Activated CD8-positive, alpha-beta memory T cell treated with anti-CD3 and anti-CD28 coated beads for 48 hours (primary cell): Measurements from ENCODE around the gene HOXD12.

Source experiments
- DNase-seq, 3 experiments: peaks; one replicate each; pipeline ENCODE4 v3.0.0-alpha.2; 2020; ENCODE audit warnings: low read depth in 2 of 3, low spot score in 2 of 3

The HOXD12 gene, protein sequence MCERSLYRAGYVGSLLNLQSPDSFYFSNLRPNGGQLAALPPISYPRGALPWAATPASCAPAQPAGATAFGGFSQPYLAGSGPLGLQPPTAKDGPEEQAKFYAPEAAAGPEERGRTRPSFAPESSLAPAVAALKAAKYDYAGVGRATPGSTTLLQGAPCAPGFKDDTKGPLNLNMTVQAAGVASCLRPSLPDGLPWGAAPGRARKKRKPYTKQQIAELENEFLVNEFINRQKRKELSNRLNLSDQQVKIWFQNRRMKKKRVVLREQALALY

DNA sequence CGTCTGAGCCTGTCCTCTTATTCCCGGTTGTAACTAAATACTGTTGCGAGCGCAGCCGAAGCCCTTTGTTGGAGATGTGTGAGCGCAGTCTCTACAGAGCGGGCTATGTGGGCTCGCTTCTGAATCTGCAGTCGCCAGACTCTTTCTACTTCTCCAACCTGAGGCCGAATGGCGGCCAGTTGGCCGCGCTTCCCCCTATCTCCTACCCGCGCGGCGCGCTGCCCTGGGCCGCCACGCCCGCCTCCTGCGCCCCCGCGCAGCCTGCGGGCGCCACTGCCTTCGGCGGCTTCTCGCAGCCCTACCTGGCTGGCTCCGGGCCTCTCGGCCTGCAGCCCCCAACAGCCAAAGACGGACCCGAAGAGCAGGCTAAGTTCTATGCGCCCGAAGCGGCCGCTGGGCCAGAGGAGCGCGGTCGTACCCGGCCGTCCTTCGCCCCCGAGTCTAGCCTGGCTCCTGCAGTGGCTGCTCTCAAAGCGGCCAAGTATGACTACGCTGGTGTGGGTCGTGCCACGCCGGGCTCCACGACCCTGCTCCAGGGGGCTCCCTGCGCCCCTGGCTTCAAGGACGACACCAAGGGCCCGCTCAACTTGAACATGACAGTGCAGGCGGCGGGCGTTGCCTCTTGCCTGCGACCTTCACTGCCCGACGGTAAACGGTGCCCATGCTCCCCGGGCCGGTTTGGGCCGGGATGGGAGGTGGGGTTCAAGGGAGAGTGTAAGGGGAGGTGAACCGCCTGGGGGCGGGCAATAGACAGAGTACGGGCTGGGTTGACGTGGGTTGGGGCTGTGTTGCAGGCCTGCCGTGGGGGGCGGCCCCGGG, at the start of gene HOXD12:
TSS of gene HOXD12 (plus strand) at position 68 of the 819 bp plus-strand sequence. CDS start at position 75, 7 bp downstream.
- no peak for DNase-seq

DNA sequence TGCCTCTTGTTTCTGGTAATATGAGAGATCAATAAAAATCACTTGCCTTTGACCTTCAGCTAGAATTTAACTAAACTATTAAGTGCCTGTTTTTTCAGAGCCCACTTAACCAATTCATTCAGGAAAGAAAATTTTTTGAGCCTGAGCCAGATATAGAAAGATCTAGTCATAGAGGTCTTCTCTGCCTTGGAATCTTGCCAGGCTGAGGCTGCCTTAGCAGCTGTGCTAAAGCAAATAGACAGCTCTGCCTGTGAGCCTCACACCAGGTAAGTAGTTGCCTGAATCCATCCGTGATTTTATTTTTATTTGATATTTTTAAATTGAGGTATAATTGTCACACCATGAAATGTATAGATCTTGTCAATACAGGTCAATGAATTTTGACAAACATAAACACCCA, 43.2 kb upstream of the HOXD12 start:
- no peak for DNase-seq

DNA sequence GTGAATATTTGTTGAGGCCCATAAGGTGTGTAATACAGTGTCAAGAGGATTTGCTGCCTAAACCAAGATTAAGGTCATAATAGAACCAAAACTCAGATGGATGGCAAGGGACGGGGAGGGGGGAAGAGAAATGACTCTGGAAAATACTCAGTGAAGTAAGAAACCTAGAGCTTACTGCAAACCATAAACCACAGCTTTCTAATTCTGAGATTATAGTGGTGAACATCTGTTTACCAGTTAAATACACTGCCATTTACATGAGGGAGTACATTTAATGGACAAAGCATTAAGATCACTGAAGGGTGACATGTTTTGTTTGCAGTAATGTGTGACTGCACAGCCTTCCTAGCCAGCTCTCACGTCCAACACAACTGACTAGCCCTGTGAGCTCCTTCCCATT, 35.6 kb upstream of the HOXD12 start:
- no peak for DNase-seq

DNA sequence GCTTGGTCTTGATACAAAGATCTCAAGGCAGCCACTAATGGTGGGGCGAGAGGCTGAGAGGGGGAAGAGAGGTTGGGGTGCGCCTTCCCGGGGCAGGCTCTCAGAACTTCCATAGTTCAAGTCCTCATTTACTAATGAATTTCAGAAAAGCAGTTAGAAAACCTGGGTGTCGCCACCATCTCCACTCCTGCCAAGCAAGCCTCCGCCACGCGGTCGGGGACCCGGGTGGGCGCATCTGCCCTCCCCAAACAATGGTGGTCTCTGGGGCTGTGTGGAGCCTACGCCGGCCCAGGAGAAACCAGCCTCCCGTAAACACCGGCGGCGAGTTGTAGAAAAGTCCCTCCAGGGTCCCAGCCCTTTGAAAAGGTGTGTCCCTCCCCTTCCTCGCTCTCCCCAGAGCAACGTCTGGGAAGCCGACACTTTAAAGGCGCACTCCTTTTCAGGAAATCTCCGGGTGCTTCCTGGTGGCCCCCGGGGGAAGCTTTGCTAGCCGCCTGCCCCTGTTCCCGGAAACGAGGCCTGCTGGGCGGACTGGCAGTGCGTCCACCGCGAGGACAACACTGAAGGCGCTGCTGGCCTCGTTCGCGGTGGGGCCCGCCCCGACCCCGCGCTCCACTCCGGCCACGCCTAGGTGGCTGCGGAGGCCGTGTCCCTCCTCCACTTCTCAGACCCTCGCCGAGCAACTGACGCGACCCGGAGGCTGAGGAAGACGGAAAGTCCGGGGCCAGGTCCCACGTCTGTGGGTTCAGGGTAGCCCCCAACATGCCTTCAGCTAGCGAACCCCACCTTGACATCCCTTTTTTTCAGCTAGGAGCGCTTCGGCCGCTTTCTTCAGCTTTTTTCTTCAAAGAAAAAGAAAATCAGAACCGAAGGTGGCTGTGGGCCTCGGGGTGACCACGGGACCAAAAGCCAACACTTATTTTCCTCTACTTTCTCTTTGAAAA, 32.7 kb upstream of the HOXD12 start:
- DNase-seq = no peak

DNA sequence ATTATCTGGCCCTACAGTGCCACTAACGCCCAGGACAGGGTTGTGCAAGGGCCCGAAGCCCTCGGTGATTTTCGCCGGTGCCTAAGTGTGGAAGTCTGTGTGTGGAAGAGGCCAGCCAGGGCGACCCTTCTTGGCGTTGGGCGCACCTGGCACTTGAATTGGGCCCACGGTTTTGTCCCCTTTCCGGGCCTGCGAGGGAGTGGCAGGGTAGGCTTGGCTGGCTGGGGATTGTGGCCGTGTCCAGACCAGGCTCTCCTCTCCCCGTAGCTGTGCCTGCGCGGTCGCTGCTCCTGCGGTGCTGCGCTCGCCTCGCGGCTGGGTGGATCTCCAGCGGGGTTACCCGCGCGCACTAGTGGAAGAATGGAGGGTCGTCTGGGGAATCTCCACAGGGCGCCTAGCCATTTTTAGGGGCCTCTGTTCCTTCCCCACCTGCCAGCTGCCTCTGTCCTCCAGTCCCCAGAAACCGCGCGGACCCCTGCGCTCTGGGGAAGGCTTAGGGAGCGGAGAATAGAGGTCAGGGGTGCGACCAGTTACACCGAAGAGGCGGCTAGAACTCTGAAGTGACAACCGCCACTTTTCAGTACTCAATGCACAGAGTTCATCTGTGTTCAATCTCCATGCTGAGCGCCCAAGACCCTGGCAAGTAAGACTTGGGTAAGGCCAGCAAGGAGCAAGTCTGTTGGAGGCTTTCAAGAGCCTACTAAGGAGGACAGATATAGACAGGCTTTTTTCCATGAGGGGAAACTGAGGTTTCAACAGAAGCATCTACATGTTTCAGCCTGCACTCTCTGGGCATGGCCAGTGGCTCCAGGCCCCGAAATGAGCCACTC, 31.8 kb upstream of the HOXD12 start:
- DNase-seq = no peak

DNA sequence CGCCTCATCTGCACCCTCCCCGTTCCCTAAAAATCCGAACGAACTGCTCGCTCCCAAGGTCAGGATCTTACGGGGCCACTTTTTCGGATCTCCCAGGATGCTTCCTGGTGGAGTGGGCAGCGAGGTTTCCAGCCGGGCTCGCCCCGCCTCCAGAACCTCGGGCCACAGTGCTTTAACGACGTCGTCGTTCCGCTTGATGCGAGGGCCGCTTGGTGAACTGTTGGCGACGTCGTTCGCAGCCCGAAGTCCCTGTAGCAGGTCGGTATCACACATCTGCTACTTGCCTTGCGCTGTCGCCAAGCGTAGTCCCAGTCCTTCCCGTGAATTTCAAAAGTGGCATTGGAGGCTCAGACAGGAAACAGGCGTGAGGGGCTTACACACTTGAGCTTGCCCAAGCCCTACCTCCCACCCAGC, 31.2 kb upstream of the HOXD12 start:
- DNase-seq = no peak

DNA sequence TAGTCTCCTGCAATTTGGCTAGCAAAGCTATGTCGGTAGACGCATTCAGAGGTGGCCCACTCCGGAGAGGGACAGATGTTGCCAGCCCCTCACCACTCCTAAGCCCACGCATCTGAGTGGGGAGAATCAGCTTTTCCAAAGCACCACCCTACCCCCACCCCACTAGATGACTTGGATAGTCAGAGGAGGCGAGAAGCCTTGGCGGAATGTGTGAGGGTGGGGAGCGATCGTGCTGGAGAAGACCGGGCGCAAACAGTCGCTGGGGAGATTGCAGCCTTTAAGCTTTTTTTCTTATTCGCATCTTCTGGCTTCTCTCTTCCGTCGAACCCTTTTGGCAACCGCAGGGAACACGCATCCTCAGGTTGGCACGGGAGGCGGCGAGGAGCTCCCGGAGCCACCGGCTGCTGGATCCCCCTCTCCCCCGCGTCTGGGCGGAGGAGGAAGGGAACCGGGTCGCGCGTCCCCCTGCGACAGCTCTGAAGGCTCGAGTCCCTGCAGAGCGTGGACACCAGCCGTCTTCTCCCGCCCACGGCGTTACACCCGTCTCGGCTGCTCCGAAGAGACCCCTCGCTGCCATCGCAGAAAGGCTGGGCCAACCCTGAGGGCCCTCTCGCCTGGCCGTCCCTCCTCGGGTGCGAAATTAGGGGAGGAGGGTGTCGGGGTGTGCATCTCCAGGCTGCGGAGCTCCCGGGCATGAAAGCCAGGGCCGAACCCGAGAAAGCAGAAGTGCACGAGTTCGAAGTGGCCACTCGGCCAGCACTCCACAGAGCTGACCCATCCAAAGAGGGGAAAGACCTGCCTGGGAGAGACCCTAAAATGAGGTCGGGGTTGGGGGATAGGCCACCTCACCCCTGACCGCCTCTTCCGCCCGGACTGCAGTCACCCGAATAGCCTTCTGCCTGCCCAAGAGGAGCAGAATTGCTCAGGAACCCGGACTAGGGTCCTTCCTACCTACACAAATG, 28.0 kb upstream of the HOXD12 start:
- DNase-seq = no peak

DNA sequence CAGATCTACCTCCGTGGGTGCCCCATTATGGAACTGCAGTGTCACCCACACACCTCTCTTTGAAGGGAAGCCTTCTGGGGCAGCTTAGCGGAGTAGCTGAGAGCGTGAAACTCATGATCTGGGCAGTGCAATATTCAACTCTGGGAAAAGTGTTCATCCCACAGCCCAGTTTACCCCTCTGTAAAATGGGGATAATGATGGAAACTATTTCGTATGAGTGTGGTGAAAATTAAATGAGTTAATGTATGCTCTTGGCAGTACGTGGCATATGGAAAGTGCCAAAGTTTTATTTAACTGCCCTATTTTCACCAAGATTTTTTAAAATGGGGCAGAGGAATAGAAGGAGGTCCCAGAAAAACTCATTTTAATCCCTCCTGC, 27.3 kb upstream of the HOXD12 start:
- no peak for DNase-seq

DNA sequence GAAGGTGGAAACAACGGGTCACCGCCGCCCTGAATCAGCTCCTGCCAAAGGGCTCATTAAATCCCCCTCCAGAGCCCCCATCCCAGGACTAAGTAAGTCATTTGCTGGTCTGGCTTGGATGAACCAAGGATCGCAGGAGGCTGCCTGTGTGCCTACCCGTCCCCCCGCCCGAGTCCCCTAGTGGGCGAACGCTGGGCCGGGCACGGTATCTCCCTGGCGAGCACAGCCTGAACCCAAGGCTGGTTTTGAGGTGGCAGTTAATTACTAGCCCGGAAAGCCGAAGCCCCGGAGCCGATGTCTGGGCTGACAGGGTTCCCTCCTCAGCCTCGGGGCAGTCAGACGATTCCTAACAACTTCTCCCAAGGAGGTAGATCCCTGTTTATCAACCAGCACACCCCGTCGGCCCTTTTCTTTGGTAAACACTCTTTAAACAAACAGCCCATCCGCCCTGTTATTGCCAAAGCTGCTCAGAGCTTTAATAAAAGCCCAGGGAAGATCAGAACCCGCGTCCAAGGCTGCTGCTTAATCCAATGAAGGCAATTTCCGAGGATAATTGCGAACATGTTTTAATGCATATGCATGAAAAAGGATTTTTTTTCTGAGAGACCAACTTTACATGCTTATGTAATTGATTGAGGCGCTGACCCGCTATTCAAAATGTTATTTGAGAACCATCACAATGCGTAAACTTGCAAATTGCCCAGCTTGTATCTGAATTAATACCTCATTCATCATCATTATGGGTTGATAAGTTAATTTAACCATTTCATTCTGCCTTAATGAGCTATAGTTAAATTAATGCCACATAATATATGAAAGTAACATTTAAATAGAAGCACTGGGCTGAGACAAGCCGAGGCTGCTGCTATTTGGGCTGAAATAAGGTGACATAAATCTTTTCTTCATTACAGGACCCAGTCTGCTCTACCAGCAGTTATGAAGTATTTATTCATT, 26.4 kb upstream of the HOXD12 start:
- DNase-seq = no peak

DNA sequence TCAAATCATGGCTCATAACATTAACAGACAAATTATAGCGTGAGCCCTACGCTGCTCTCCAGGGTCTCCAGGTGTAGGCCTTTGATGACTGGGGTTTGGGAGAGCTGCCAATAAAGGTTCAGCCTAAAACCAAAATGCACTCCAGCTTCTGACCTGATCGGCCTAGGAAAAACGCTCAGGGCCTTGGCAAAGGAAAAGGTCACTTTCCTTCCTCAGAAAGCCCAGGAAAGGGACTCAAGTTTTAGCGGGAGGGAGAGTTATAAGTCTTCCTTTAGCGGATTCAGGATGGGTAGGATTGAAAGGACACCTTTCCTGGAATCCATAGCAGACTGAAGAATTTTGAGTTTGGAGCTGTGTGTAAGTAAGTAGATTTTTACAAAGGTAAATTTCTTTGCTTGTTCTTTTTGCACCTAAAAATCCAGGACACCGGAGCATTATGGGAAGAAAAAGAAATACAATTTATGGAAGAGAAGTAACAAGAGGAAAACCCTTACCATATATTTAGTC, 24.6 kb upstream of the HOXD12 start:
- DNase-seq = no peak

DNA sequence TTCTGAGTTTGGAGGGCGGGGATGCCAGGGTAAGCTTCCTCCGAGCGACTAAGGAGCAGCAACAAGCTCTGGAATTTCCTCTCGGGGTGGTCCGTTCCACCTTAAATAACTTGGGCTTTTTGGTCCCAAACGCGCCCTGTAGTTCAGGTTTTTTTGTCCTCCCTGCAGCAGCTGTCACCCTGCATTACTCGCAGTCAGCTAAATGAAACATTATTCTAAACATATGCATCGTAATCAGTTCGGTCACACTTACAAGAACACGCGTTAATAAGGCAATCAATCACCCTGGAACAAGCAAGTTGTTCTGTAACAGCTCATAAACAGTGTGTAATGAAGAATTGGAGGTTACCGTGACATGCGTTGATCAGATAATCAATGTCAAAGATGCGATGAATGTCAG, 24.1 kb upstream of the HOXD12 start:
- DNase-seq = no peak

DNA sequence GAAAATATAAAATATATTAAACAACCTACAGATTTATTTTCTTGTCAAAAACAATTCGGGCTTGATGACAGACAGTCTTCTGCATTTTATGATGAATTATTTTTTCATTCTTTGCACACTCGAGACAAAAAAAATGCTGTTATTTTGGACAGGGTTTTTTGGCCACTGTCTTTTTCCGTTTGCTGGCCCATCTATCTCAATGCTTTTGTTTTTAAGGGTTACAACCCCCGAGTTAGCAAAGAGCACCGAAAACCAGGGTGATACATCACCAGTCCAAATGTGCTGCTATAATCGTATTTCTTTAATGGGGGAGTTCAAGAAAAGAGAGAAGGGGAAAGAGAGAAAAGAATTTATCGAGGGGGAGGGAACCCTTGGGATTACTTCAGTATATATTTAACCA, 23.5 kb upstream of the HOXD12 start:
- DNase-seq = no peak

DNA sequence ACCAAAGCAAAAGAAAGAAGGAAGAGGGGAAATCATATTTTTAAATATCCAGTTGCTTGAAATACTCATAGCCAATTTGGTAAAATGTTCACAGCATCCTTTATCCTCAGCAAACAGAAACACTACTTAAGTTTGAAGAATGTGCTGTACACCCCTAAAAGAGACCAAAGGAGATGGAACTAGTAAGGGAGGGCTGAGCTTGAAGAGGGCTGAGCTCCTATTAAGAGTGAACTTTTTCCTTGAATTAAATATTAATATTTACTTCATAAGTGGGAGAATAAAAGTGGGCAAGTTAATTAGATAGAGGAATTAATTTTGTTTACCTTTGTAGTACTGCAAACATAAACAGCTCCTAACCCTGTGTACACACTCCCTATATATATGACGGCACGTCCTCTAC, 22.8 kb upstream of the HOXD12 start:
- no peak for DNase-seq

DNA sequence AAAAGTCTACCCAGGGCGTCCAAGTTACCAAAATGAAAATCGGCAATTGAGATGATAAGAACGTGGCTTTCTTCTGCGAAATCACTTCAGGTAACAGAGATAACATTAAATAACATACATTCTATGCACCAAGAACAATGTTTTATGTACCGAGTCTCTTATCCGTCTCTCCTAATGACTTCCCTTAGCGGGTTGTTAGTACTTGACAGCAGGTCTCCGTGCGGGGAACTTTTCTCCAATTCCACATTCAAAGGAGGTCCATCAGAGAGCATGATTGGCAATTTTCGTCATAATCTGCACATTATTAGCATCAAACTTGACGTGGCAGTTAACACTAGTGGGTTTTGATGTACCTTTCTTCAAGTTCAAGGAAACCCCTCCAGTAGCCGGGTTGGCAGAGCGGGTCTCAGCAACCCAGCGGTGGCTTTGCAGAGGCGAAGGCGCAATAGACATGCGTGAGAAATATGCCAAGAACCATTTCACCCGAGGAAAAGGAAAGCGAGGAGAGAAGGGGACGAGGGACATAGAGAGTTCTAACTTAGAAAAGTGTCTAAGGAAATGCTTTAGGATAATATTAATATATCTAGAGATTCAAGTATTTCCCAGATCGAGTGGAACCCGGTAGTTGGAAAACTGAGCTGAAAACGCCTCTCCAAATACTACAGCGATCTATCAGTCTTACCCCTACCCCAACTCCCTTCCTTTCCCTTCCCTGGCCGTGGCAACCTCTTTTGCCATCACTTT, 20.9 kb upstream of the HOXD12 start:
- DNase-seq = no peak

DNA sequence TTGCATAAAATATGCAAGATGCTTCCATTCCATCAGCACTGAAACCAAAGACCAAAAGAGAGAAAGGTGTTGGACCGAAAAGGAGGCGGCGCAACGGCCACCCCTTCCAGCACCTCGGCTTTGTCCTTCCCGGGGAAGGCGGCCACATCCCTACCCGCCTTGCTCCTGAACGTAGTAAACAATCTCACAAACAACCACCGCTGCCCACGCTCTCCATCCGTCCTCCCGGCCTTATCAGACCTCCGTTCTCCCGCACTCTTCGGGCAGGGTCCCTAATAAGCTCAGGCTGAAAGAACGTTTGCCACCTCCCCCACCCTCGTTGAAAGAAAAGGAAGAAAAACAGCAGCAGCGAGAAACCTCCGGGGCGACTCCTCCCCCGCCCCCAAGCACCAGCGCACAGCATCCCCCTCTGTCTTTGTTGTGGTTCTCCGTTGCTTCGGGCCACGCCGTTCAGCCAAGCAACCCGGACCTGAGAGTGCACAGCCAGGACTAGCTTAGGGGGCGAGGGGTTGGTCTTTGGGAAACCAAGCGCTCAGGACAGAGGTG, 20.2 kb upstream of the HOXD12 start:
- no peak for DNase-seq

DNA sequence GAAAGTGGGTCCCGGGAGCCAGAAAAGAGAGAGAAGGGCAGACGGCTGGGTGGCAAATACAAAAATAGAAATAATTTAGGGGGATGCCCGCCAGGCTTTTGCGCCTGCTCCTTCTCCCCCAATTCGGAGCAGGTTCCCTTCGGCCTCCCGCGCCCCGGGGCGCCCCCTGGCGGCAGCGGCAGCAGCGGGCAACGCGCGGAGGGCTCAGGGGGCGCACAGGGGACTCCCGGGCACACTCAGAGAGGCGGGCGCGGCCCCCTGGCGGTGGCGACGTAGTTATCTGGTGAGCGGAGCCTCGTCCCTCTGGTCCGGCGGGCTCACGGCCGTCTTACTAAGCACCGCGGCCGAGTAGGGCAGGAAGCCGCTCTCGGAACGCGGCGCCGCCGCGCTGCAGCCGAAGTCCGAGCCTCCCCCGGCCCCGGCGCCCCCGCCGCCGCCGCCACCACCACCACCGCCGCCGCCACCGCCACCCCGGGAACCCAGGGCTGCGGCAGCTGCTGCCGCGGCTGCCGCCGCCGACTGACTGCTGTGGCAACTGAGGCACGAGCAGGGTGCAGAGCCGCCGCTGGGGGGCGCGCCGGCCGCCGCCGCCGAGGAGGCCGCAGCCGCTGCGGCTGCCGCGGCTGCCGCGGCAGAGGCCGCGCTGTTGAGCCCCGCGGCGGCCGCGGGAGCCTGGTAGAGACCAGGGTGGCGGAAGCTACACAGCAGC, 19.6 kb upstream of the HOXD12 start:
- no peak for DNase-seq
